ENCODE results near the gene XPR1.
"Not testable (repeated sequence)": the region's sequence is repeated elsewhere in the genome, so short reads cannot be mapped to it uniquely, and the experiment has no call there.

Gene XPR1

GRCh38 chr1:180785291-180785690 lies 153.5 kb downstream of the XPR1 start:
- no peak for DNase-seq (ENCODE audit: low read depth, low spot score)

GRCh38 chr1:180785887-180786286 lies 154.1 kb downstream of the XPR1 start:
- DNase-seq (ENCODE audit: low read depth, low spot score), result no peak

- no peak for DNase-seq (ENCODE audit: low read depth, low spot score)
Measured at GRCh38 chr1:180786624-180787023, 154.8 kb downstream of the XPR1 start.

GRCh38 chr1:180787628-180788307 lies 155.9 kb downstream of the XPR1 start:
- DNase-seq (ENCODE audit: low read depth, low spot score), result no peak

- DNase-seq (ENCODE audit: low read depth, low spot score), result no peak
Measured at GRCh38 chr1:180789460-180789859, 157.6 kb downstream of the XPR1 start.

GRCh38 chr1:180791152-180791551 lies 159.3 kb downstream of the XPR1 start:
- not testable (repeated sequence) for DNase-seq (ENCODE audit: low read depth, low spot score)

- no peak for DNase-seq (ENCODE audit: low read depth, low spot score)
Measured at GRCh38 chr1:180791806-180792205, 160.0 kb downstream of the XPR1 start.

- DNase-seq (ENCODE audit: low read depth, low spot score), result no peak
Measured at GRCh38 chr1:180793451-180793850, 161.6 kb downstream of the XPR1 start.

- DNase-seq (ENCODE audit: low read depth, low spot score), result no peak
Measured at GRCh38 chr1:180796897-180797640, 165.2 kb downstream of the XPR1 start.

- no peak for DNase-seq (ENCODE audit: low read depth, low spot score)
Measured at GRCh38 chr1:180800945-180801344, 169.1 kb downstream of the XPR1 start.

- DNase-seq (ENCODE audit: low read depth, low spot score), result no peak
Measured at GRCh38 chr1:180802813-180803212, 171.0 kb downstream of the XPR1 start.

- DNase-seq (ENCODE audit: low read depth, low spot score), result no peak
Measured at GRCh38 chr1:180805316-180805715, 173.5 kb downstream of the XPR1 start.

GRCh38 chr1:180811298-180811697 lies 179.5 kb downstream of the XPR1 start:
- no peak for DNase-seq (ENCODE audit: low read depth, low spot score)

- DNase-seq (ENCODE audit: low read depth, low spot score), result no peak
Measured at GRCh38 chr1:180811886-180812285, 180.1 kb downstream of the XPR1 start.

GRCh38 chr1:180814258-180814657 lies 182.4 kb downstream of the XPR1 start:
- DNase-seq (ENCODE audit: low read depth, low spot score), result no peak

GRCh38 chr1:180815188-180815587 lies 183.4 kb downstream of the XPR1 start:
- no peak for DNase-seq (ENCODE audit: low read depth, low spot score)

- no peak for DNase-seq (ENCODE audit: low read depth, low spot score)
Measured at GRCh38 chr1:180816132-180816531, 184.3 kb downstream of the XPR1 start.

GRCh38 chr1:180821970-180822369 lies 190.1 kb downstream of the XPR1 start:
- no peak for DNase-seq (ENCODE audit: low read depth, low spot score)

- DNase-seq (ENCODE audit: low read depth, low spot score), result not testable (repeated sequence)
Measured at GRCh38 chr1:180831507-180831906, 199.7 kb downstream of the XPR1 start.

- DNase-seq (ENCODE audit: low read depth, low spot score), result not testable (repeated sequence)
Measured at GRCh38 chr1:180833180-180833579, 201.4 kb downstream of the XPR1 start.

- no peak for DNase-seq (ENCODE audit: low read depth, low spot score)
Measured at GRCh38 chr1:180836449-180836848, 204.6 kb downstream of the XPR1 start.

GRCh38 chr1:180837020-180837419 lies 205.2 kb downstream of the XPR1 start:
- no peak for DNase-seq (ENCODE audit: low read depth, low spot score)

- no peak for DNase-seq (ENCODE audit: low read depth, low spot score)
Measured at GRCh38 chr1:180838535-180838934, 206.7 kb downstream of the XPR1 start.

All from iPS DF 19.7 (cell line).